NCI-H82 (cell line): ENCODE results near the gene IZUMO1R.
A peak's percentile ranks its signal among the peaks of the same experiment; 100 is the strongest.
"Not testable (repeated sequence)": the region's sequence is repeated elsewhere in the genome, so short reads cannot be mapped to it uniquely, and the experiment has no call there.

Experiments used
- DNase-seq: peaks from one replicate; lab custom pipeline; 2025; lab: John Stamatoyannopoulos, UW

The IZUMO1R gene

DNA sequence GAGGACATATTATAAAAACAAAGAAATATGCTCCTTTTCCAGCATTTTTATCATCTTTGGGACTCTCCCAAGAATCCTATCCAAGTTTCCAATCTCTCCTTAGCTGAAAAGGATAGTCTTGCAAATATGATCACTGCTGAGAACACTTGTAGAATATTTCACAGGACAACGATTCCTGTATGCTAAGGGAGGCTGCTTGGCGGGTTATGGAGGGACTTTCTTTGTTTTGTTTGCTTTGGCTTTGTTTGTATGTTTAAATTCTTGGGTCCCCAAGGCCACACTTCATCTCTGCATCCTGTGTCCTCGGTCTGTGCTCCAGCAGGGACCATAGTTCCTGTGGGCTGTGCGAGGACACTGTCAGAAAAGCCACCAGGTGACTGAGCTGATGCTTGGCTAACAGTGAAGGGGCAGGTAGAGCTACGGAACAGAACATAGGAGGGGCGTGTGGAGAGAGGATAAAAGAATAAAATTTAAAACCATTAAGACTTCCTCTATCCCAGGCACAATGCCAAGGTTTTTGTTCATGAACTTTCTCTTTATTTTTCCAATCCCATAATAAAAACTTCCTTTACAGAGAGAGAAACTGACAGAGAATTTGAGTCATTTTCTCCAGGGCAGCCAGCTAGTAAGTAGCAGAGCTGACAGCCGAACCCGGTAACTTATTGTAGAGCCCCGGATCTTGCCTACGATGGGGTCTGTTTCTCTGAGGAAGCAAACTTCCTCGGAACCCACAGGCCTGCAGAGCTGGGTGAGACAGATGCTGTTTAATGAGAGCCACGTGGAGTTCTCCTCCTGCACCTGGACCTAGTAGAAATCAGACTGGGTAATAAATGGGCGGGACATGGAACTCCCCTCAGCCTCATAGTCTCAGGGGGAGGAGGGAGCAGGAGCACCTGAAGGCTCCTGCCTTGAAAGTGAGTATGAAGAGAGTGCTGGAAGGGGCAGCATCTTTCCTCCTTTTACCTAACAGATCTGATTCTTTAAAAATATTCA lies at the start of gene IZUMO1R:
TSS of gene IZUMO1R (plus strand) at position 615 of the 993 bp plus-strand sequence. CDS start 1,057 bp downstream, outside the sequence.
- DNase-seq, result no peak

DNA sequence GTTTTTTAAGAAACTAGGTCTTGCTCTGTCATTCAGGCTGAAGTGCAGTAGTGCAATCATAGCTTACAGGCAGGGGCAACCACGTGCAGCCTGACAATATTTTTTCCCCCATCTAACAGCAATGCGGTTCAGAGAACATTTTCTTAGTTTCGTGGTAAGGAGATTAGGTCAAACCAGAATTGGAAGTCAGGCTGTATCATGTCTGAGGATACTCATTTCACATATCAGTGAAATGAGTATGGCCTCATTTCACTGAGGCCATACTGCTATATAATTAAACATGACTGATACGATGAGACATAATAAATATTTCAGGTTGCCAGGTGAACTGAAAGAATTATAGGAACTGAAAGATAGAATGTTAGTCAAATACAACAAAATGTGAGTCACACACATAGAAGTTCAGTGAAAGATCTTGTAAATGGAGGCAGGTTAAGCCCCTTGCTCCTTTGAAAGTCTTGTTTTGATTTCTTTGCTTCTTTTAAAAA lies 32.5 kb upstream of the IZUMO1R start:
- DNase-seq, result no peak

GRCh38 chr11:94272738-94273313 lies 31.6 kb upstream of the IZUMO1R start:
- DNase-seq, result no peak

DNA sequence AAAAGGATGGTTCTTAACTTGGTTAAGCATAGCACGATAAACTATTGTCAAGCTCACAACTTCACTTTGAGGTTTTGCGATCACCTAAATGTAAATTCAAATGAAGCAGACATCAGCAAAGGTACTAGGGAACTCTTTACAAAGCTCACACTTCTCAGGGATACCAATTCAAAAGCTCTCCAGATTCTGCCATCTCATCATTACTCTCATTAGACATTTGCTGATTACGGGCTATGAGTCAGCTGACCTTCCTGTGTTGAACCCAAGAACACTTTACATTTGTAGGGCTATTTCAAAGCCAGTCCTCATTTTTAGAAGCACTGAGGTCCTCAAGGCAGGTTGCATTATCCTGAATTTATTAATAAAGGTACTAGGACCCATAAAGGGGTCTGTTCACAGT lies 28.4 kb upstream of the IZUMO1R start:
- DNase-seq, result no peak

- DNase-seq, result no peak
Measured at GRCh38 chr11:94276943-94277342, 27.4 kb upstream of the IZUMO1R start.

DNA sequence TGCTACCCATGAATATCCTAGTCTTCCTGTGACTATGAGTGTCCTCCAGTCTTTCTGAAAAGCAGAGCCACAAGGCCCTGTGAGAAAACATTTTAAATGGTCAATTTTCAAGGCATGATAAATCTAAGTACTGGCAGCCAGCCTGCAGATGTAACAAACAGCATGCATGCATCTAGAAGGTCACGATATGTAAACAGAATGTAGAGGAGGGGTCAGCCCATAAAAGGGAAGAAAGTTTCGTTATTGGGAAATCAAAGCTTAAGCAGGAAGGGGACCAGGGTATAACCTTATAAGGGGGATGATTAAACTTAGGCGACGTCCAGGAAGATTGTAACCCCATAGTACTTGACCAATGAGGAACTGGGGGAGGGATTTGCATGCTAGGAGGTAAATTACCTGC lies 26.2 kb upstream of the IZUMO1R start:
- not testable (repeated sequence) for DNase-seq

DNA sequence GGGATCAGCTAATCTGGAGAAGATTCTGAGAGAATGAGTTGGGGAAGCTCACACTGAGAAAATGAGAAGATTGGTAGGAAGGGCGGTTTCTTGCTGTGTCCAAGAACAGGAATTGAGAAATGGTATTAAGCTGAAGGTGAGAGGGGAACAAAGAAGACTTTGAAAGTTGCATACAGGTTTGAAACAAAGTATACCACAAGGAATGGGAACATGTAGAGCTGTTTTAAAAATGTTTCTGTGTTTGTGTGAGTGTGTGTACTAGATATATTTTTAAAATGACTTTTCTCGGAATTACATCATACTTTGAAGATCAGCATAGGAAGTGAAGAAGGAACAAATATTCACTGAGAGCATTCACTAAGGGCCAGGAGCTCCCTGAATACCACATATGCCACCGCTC lies 24.4 kb upstream of the IZUMO1R start:
- no peak for DNase-seq

- no peak for DNase-seq
Measured at GRCh38 chr11:94281324-94281723, 23.1 kb upstream of the IZUMO1R start.

- DNase-seq, result no peak
Measured at GRCh38 chr11:94283678-94284077, 20.7 kb upstream of the IZUMO1R start.

GRCh38 chr11:94295534-94295933 lies 8.8 kb upstream of the IZUMO1R start:
- DNase-seq, result no peak

DNA sequence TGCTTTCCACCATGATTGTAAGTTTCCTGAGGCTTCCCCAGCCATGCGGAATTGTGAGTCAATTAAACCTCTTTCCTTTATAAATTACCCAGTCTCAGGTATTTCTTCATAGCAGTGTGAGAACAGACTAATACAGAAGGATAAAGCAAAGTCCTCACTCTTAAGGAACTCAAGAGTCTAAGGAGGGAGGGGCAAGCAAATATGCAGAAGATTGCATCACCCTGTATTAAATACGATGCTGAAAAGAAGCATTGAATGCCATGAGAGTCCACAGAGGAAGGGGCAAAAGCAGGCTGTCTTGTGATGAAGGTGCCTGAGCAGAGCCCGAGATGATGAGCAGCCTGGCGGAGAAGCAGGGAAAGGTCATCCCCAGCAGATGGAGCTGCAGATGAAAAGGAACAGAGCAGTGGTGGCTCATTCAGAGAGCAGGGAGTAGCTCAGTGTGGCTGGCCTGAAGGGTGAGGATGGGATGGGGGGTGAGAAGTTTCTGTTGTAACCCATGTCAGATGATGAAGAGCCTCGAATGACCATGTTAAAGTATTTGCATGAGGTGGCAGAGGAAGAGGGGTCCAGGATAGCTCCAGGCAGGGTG lies 6.3 kb upstream of the IZUMO1R start:
- DNase-seq, result no peak

GRCh38 chr11:94302776-94303175 lies 1.6 kb upstream of the IZUMO1R start:
- DNase-seq, result peak; percentile 64

- DNase-seq, result no peak
Measured at GRCh38 chr11:94305146-94305545, 766 bp downstream of the IZUMO1R start.

DNA sequence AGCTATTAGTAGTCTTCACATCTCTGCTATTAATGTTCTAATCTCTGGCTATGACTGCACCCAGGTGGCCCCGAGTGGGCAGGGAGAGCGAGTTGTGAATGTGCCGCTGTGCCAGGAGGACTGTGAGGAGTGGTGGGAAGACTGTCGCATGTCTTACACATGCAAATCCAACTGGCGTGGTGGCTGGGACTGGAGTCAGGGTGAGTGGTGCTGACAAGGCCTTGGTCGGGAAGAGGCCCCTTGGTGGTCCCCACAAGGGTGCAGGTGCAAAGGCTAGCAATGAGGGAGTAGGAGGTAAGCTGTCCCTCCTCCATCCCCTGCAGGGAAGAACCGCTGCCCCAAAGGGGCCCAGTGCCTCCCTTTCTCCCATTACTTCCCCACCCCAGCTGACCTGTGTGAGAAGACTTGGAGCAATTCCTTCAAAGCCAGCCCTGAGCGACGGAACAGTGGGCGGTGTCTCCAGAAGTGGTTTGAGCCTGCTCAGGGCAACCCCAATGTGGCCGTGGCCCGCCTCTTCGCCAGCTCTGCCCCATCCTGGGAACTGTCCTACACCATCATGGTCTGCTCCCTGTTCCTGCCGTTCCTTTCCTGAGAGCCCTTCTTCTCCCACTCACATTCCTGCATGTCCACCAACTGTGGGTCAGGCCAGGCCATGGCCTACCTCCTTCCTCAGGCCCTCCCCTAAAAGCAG lies 2.9 kb downstream of the IZUMO1R start:
- DNase-seq, result no peak

GRCh38 chr11:94308024-94308423 lies 3.6 kb downstream of the IZUMO1R start:
- no peak for DNase-seq

DNA sequence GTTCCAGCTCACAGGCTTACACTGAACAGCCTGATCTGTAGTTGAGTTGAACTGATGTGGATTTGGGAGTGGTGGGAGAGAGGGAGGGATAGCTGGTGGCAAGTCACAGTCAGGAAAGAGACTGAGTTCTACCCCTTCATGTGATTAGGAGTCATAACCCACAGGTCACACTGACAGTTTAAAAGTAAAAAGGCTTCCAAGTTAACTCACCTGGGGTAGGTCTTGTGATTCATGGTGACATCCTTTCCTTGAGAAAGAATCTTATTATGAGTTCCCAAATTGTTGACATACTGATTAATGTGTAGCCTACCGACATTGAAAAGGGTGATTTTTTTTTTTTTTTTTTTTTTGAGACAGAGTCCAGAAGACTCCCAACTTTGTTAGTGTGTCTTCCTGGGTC lies 5.4 kb downstream of the IZUMO1R start:
- DNase-seq, result peak; percentile 40

GRCh38 chr11:94310191-94310875 lies 6.0 kb downstream of the IZUMO1R start:
- peak; percentile 74 for DNase-seq

- no peak for DNase-seq
Measured at GRCh38 chr11:94312339-94312738, 8.0 kb downstream of the IZUMO1R start.

- no peak for DNase-seq
Measured at GRCh38 chr11:94314064-94314463, 9.7 kb downstream of the IZUMO1R start.

DNA sequence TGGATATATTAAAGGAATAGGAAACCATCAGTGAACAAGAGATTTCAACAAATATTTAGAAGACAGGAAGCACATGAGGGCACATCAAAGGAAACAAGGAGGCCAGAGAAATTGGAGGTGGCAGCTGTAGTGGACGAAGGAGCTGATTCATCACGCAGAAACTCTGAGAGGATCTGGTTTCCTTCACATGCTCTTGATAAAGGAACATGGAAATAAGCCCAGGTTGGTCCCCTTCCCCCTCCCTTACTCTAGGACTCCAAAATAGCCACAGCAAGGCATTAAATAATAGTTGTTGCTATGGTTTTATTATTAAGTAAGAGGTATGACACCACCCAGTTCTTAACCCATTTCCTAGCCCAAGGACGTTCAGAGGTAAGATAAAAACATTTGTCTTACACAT lies 11.3 kb downstream of the IZUMO1R start:
- no peak for DNase-seq

DNA sequence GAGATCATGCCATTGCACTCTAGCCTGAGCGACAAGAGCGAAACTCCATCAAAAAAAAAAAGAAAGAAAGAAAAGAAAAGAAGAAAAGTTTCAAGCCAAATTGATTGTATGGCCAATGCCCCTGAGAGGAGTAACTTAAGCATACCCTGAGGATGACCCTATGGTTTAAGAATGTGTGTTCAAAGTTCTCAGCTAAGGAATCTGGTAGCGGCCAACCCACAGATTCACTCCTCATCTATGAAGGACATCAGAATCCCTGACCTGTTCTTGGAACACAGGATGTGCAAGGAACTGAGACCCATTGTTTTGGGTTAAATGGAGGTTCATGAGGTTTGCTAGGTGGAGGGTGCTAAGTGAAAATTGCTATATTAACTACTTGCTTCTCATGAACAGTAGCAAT lies 18.1 kb downstream of the IZUMO1R start:
- no peak for DNase-seq

- peak; percentile 64 for DNase-seq
Measured at GRCh38 chr11:94325681-94326080, 21.3 kb downstream of the IZUMO1R start.
